ENCODE measurements around the gene STK11IP.

Gene STK11IP

DNA sequence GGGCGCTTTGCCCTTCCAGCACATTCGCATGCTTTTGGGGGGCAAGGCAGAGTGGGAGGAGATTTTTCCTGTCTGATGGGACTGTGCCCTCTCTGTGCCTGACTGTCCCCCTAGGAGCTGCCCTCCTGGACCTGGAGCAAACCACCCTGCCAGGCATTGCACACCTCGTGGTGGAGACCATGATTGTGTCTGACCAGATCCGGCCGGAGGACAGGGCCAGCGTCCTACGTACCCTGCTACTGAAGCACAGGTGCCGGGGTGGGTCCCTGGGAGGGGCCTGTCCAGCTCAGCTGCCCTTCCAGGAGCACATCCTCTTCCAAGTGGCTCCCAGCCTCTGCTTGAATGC, 35.1 kb downstream of the STK11IP start:
- TF ChIP-seq CTCF (IDR thresholded peaks at IDR 0.05; ENCODE audit: low read depth, low read length): no peak
- DNase-seq (ENCODE audit: extremely low read depth, low read depth): no peak

- no peak for TF ChIP-seq CTCF (IDR thresholded peaks at IDR 0.05; ENCODE audit: low read depth, low read length)
- no peak for DNase-seq (ENCODE audit: extremely low read depth, low read depth)
These were observed 35.8 kb downstream of the STK11IP start for GRCh38 chr2:219633276-219634065.

GRCh38 chr2:219634171-219634940, 36.7 kb downstream of the STK11IP start:
- TF ChIP-seq CTCF (IDR thresholded peaks at IDR 0.05; ENCODE audit: low read depth, low read length): no peak
- no peak for DNase-seq (ENCODE audit: extremely low read depth, low read depth)

DNA sequence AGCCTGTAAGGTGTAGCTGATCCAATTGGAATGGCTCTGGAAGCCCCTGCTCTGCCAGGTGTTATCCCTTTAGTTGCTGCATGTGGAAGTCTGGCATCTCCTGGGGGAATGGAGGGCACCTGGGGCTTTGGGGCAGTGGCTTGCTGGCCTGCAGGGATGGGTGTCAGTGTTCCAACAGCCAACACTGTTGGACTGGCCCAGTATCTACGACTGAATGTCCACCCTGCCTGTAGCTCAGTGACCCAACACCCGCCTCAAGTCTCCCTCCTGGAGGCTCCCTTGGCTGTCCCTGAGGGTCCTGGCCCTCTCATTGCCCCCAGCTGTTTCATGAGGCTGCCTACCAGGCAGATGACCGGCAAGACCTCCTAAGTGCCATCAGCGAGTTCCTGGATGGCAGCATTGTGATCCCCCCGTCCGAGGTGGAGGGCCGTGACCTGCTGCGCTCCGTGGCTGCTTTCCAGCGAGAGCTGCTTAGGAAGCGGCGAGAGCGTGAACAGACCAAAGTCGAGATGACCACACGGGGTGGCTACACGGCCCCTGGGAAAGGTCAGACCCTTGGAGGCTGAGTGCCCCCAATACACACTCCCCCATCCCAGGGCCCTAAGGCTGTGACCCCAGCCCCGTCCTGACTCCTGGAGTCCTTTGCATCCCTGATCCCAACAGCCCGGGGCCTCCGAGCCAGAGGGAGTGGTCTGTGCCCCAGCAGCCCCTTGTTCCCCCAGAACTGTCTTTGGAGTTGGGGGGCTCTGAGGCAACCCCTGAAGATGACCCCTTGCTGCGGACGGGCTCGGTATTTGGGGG, 37.5 kb downstream of the STK11IP start:
- DNase-seq (ENCODE audit: extremely low read depth, low read depth): no peak
- no peak for TF ChIP-seq CTCF (IDR thresholded peaks at IDR 0.05; ENCODE audit: low read depth, low read length)

- no peak for TF ChIP-seq CTCF (IDR thresholded peaks at IDR 0.05; ENCODE audit: low read depth, low read length)
- DNase-seq (ENCODE audit: extremely low read depth, low read depth): no peak
These were observed 38.7 kb downstream of the STK11IP start for GRCh38 chr2:219636144-219636915.

GRCh38 chr2:219636941-219637841, 39.5 kb downstream of the STK11IP start:
- DNase-seq (ENCODE audit: extremely low read depth, low read depth): no peak
- no peak for TF ChIP-seq CTCF (IDR thresholded peaks at IDR 0.05; ENCODE audit: low read depth, low read length)

Data from AG09319 (cell line).